Stimulated activated CD4-positive, alpha-beta T cell treated with anti-CD3 and anti-CD28 coated beads, Interleukin-1b, Interleukin-23, amount 100 ng/mL, for 4 hours (primary cell): Measurements from ENCODE around the gene NUDT13.

ENCODE experiments used
- DNase-seq, 2 donors: peaks; one replicate each; pipeline ENCODE4 v3.0.0-alpha.2; 2020; ENCODE audit warnings: low read depth in 2 of 2

The NUDT13 gene

DNA sequence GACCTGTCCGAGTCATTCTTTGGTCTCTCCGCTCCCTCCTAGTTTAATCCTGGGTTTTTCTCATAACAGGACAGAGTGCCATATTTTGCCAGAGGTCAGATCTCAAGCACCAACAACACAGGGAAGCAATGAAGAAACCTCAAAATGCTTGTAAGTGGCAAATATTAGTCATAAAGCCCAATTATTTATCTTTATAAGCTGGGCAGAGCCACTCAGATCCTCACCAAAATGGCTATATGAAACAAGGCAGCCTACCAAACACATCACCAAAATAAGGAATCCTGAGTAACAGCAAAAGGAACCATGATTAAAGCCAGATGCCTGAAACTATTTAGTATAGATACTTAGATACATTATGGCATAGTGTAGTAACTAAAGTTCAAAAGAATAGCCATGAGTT lies 52.8 kb downstream of the NUDT13 start:
- no peak for DNase-seq

DNA sequence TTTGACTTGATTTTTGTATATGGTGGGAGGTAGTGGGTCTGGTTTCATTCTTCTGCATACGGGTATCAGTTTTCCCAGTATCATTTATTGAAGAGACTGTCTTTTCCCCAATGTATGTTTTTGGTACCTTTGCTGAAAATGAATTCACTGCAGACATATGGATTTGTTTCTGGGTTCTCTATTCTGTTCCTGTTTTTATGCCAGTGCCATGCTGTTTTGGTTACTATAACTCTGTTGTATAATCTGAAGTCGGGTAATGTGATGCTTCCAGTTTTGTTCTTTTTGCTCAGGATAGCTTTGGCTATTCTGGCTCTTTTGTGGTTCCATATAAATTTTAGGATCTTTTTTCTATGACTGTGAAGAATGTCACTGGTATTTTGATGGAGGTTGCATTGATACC lies 56.7 kb downstream of the NUDT13 start:
- no peak for DNase-seq

- peak in 1 of 2 donors; percentile 3 for DNase-seq
Observed at GRCh38 chr10:73167458-73167782, 57.2 kb downstream of the NUDT13 start.

DNA sequence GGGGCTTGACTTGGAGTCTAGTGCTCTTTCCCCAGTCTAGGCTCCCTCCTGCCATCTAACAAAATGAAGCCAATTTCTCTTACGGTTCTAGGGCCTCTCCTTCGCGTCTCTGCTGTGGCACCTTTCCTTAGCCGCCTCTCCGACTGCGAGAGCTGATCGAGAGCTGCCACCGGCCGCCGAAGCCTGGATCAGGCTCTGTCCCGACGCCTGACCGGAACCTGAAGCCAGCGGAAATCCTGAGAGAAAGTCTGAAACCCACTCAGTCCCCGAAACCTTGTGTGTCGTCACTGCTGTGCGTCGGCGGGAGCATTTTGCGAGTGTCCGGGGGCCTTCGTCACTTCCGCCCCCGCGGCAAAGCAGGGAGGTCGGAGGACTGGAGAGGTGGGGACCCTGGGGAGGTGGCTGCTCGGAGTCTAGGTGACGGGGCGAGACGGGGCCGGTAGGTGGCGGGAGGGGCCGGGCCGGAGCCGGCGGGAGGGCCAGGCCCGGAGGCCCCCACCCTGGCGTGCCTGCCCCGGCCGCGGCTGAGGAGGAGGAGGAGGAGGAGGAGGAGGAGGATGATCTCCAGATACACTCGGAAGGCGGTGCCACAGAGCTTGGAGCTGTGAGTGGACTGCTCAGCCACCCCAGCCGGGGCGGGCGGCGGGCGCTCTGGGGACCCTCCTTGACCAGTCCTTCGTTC lies 57.7 kb downstream of the NUDT13 start, which contains the start of the genes ECD and FAM149B1:
Gene ECD, minus strand, starts transcription at position 226 of the 682 bp plus-strand sequence. CDS start 4,071 bp downstream, outside the sequence.
Gene FAM149B1, plus strand, starts transcription at position 337 of the 682 bp plus-strand sequence. Its CDS starts 221 bp downstream, at position 558.
- peak; percentile 81 to 87 for DNase-seq

DNA sequence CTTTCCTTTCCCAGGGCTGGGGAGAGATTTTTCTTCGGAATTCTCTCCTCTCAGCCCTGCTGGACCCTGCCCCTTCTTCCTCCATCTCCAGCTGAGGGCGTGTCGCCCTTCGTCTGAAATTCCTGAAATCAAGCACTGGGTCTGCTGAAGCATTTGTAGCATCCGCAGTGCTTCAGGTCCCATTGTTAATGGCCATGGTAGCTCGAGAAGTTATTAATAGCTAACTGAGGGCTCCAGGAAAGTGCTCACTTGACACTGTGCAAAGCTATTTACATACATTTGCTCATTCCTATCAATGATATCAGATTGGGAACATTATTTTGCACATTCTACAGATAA lies 58.2 kb downstream of the NUDT13 start:
- DNase-seq: no peak

DNA sequence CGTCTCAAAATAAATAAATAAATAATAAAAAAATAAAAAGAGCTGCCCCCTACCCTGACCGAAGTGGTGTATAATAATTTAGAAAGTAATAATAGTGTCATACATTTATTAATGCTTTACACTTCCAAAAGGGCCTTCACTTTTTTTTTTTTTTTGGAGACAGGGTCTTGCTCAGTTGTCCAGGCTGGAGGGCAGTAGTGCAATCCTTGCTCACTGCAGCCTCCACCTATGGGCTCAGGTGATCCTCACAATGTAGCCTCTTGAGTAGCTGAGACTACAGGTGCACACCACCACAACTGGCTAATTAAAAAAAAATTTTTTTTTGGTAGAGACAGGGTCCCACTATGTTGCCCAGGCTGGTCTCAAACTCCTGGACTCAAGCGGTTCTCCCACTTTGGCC lies 59.1 kb downstream of the NUDT13 start:
- DNase-seq: no peak

GRCh38 chr10:73172867-73173266 lies 62.6 kb downstream of the NUDT13 start:
- no peak for DNase-seq

DNA sequence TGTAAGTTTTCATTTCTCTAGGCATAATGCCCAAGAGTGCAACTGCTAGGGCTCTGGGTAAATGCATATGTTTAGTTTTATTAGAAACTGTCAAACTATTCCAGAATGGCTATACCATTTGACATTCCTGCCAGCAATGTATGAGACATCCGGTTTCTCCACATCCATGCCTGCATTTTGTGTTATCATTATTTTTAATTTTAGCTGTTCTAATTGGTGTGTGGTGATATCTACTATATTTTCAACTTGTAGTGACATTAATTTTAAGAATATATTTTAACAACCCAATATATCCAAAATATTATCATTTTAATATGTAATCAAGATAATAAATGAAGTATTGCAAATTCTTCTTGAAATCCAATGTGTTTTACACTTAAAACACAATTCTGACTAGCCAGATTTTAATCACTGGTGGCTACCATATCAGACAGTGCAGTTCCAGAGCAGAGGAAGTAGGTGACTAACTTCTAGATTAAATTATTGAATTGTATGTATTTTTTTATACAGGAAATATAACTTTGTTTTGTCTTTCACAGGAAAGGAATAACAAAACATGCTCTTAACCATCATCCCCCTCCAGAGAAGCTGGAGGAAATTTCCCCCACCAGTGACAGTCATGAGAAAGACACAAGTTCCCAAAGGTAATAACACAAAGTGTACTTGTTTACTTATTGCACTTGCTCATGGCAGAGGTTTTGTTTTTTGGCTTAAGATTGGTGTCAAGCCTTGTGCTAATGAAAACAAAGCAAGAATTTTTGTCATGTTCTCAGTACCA lies 64.1 kb downstream of the NUDT13 start:
- no peak for DNase-seq
